Nephron progenitor cell (in vitro differentiated cells): ENCODE measurements around the gene NDUFA9.

Experiments
- DNase-seq: peaks from one replicate; pipeline ENCODE4 v3.0.0; 2021
- H3K27ac Mint-ChIP-seq: 2 replicates; pipeline ENCODE4 v1.8.0; 2021; ENCODE audit warnings: mild to moderate bottlenecking, moderate library complexity, mixed read lengths
- H3K27me3 Mint-ChIP-seq: 2 replicates; pipeline ENCODE4 v1.8.0; 2021; ENCODE audit warnings: mild to moderate bottlenecking, low read depth, mixed read lengths; ENCODE audit not compliant: poor library complexity
- H3K36me3 Mint-ChIP-seq: 2 replicates; pipeline ENCODE4 v1.8.0; 2021; ENCODE audit warnings: low read depth, mixed read lengths
- H3K4me1 Mint-ChIP-seq: 2 replicates; pipeline ENCODE4 v1.8.0; 2021; ENCODE audit warnings: mixed read lengths
- H3K4me3 Mint-ChIP-seq: 2 replicates; pipeline ENCODE4 v1.8.0; 2021; ENCODE audit warnings: mild to moderate bottlenecking, moderate library complexity, mixed read lengths
- H3K9me3 Mint-ChIP-seq: 2 replicates; pipeline ENCODE4 v1.8.0; 2021; ENCODE audit warnings: mild to moderate bottlenecking, moderate library complexity, mixed read lengths
- TF ChIP-seq, protein P1 (sequence below): fragments of 200-600 bp; sonication (generic); IDR thresholded peaks from 2 replicates; pipeline ENCODE4 v1.5.0; 2021; ENCODE audit warnings: antibody characterized with exemption

The NDUFA9 gene

DNA sequence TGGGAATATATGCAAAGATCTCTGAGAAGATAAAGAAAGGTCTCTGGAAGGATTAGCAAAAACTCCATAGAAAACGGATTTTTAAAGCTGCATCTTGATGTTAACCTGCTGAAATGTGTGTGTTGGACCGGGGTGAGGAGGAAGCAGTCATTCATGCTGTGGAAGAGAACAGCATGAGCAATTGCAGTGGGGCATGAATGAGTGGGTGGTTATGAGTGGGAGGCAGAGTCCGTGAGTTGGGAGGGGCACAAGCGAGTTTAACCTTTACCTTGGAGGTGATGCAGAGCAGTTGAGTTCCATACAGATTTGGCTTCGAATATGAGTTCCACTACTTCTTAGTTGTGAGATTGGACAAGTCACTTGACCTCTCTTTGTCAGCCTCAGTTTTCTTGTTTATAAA is 41.8 kb downstream of the NDUFA9 start:
- Mint-ChIP-seq H3K36me3 (peaks cover 87% of the 10 kb centered on the region), H3K4me3 (no peak overlapping the region), H3K27ac (no peak overlapping the region), H3K9me3 (peaks cover 10% of the 10 kb centered on the region), H3K27me3 (no peaks in the 10 kb centered on the region), H3K4me1 (no peaks in the 10 kb centered on the region)
- DNase-seq = no peak
- TF ChIP-seq, protein P1, sequence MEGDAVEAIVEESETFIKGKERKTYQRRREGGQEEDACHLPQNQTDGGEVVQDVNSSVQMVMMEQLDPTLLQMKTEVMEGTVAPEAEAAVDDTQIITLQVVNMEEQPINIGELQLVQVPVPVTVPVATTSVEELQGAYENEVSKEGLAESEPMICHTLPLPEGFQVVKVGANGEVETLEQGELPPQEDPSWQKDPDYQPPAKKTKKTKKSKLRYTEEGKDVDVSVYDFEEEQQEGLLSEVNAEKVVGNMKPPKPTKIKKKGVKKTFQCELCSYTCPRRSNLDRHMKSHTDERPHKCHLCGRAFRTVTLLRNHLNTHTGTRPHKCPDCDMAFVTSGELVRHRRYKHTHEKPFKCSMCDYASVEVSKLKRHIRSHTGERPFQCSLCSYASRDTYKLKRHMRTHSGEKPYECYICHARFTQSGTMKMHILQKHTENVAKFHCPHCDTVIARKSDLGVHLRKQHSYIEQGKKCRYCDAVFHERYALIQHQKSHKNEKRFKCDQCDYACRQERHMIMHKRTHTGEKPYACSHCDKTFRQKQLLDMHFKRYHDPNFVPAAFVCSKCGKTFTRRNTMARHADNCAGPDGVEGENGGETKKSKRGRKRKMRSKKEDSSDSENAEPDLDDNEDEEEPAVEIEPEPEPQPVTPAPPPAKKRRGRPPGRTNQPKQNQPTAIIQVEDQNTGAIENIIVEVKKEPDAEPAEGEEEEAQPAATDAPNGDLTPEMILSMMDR = no peak
